OCI-LY7 (cell line): ENCODE data around the gene CYP2C18. TPM values are rescaled to one million over a fixed set of nuclear protein-coding genes. Genes with fewer than 3 reads are reported as not detected.
"Not testable (repeated sequence)": the region's sequence is repeated elsewhere in the genome, so short reads cannot be mapped to it uniquely, and the experiment has no call there.

Experiments used
- BruUV-seq: library from RNA; stranded (reverse); fragments of 400-500 nt; replicated peaks from 2 replicates; lab custom pipeline; 2021; lab: Mats Ljungman, UMichigan
- CTCF ChIA-PET: fragments of 300-600 bp; sonication (Branson Sonifier 250); formaldehyde crosslinking; loops from one replicate; lab custom pipeline; 2022; ENCODE audit warnings: antibody characterized with exemption; ENCODE audit not compliant: unreplicated experiment; lab: Charles Lee
- POLR2A ChIA-PET: fragments of 300-600 bp; sonication (Branson Sonifier 250); formaldehyde crosslinking; loops from one replicate; lab custom pipeline; 2022; ENCODE audit warnings: antibody characterized with exemption; lab: Charles Lee
- DNase-seq: peaks from one replicate; pipeline ENCODE4 v3.0.0-alpha.2; 2015; ENCODE audit warnings: low spot score
- H2AFZ ChIP-seq: fragments of 200-600 bp; sonication (generic), shearing (Covaris generic); 2 replicates; pipeline ENCODE4 v1.6.1; 2014; ENCODE audit warnings: mild to moderate bottlenecking, antibody characterized with exemption, low read length, moderate library complexity
- H3K27ac ChIP-seq: fragments of 200-600 bp; sonication (generic); 2 replicates; pipeline ENCODE4 v1.5.1; 2014; ENCODE audit warnings: mixed run types, low read depth, mild to moderate bottlenecking, moderate library complexity, low read length, inconsistent platforms; ENCODE audit not compliant: poor library complexity, severe bottlenecking
- H3K36me3 ChIP-seq: fragments of 200-600 bp; sonication (generic); 2 replicates; pipeline ENCODE4 v1.6.1; 2014; ENCODE audit warnings: mild to moderate bottlenecking, antibody characterized with exemption, low read length, moderate library complexity, mixed read lengths; ENCODE audit not compliant: insufficient read depth
- H3K4me1 ChIP-seq: fragments of 200-600 bp; sonication (generic); 2 replicates; pipeline ENCODE4 v1.5.1; 2014; ENCODE audit warnings: mild to moderate bottlenecking, low read length; ENCODE audit not compliant: insufficient read depth, poor library complexity, severe bottlenecking
- H3K4me2 ChIP-seq: fragments of 200-600 bp; sonication (generic); 2 replicates; pipeline ENCODE4 v1.6.1; 2014; ENCODE audit warnings: mild to moderate bottlenecking, low read length
- H3K4me3 ChIP-seq: fragments of 200-600 bp; sonication (generic); 2 replicates; pipeline ENCODE4 v1.5.1; 2014; ENCODE audit warnings: mild to moderate bottlenecking, low read depth, low read length; ENCODE audit not compliant: poor library complexity, severe bottlenecking
- H3K79me2 ChIP-seq: fragments of 200-600 bp; sonication (generic); 2 replicates; pipeline ENCODE4 v1.6.1; 2016; ENCODE audit warnings: low read depth, mild to moderate bottlenecking, low read length, moderate library complexity, mixed read lengths; ENCODE audit not compliant: insufficient read depth
- H3K9me2 ChIP-seq: fragments of 200-600 bp; sonication (generic); 2 replicates; pipeline ENCODE4 v1.6.1; 2016; ENCODE audit warnings: mild to moderate bottlenecking, low read length, mixed read lengths; ENCODE audit not compliant: insufficient read depth
- H3K9me3 ChIP-seq: fragments of 200-600 bp; sonication (generic); 2 replicates; pipeline ENCODE4 v1.6.1; 2014; ENCODE audit warnings: mild to moderate bottlenecking, mixed run types, low read length, mixed read lengths
- H4K20me1 ChIP-seq: fragments of 200-600 bp; sonication (generic); 2 replicates; pipeline ENCODE4 v1.6.1; 2014; ENCODE audit warnings: mild to moderate bottlenecking, antibody characterized with exemption, low read length, moderate library complexity, mixed read lengths; ENCODE audit not compliant: insufficient read depth
- EZH2phosphoT487 ChIP-seq: fragments of 200-600 bp; sonication (generic); IDR thresholded peaks from 2 replicates; pipeline ENCODE4 v1.6.1; 2018; ENCODE audit warnings: low read depth, borderline replicate concordance, mild to moderate bottlenecking, mixed run types, antibody characterized with exemption, low read length, moderate library complexity, mixed read lengths
- intact Hi-C: fragments of 100-400 bp; cut with micrococcal nuclease; formaldehyde crosslinking; loops from one replicate; pipeline ENCODE4 v1.10.0; 2022; ENCODE audit not compliant: unreplicated experiment
- total RNA-seq, 2 experiments: library from RNA; depleted of rRNA in 1 of 2; stranded (reverse); fragments of >200 nt in 1 of 2; shearing (Covaris generic) in 1 of 2; gene quantifications; 2 replicates each; pipeline ENCODE4 v1.2.3, GENCODE V29; 2014 to 2022
- TF ChIP-seq, protein P1 (sequence below): fragments of 200-600 bp; sonication (generic); conservative IDR thresholded peaks from 2 replicates; pipeline ENCODE4 v1.5.1; 2014; ENCODE audit warnings: mild to moderate bottlenecking, antibody characterized with exemption, low read length, moderate library complexity, mixed read lengths

Gene CYP2C18
- total RNA-seq, 2 experiments from 2014 or later: not detected

DNA sequence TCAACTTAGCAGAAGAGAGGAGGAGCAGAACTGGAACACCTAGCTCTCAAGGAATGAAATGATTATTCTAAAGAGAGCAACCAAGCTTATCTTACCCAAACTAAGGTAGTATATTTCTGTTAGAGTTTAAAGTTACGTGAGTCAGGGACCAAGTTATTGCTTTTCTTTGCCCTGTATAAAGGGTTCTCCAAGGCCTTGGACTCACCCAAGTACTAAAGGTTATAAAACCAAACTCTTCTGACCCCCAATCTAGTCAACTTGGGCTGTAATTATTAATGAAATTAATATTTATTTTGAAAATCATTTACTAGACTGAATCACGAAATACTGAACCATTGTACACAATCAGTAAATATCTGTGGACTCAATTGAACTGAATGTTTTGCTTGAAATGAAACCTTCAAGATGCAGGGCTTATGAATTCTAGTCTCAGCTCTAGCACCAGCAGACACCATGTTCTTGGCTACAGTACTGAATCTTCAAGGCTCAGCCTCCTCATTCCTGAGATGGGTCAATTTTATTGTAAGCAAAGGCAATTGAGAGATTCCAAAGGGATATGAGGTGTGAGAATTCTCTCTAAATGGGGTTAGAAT, 77.2 kb downstream of the CYP2C18 start:
- H3K4me1 ChIP-seq: no peaks in the 10 kb centered on the region
- H3K36me3 ChIP-seq: no peaks in the 10 kb centered on the region
- H3K79me2 ChIP-seq: no peaks in the 10 kb centered on the region
- intact Hi-C loops: no loop called here
- no peak overlapping the region for H3K4me3 ChIP-seq
- no peaks in the 10 kb centered on the region; the same call in 1 of the 2 replicates for H3K9me2 ChIP-seq
- no peak overlapping the region for H3K4me2 ChIP-seq
- TF ChIP-seq, protein P1, sequence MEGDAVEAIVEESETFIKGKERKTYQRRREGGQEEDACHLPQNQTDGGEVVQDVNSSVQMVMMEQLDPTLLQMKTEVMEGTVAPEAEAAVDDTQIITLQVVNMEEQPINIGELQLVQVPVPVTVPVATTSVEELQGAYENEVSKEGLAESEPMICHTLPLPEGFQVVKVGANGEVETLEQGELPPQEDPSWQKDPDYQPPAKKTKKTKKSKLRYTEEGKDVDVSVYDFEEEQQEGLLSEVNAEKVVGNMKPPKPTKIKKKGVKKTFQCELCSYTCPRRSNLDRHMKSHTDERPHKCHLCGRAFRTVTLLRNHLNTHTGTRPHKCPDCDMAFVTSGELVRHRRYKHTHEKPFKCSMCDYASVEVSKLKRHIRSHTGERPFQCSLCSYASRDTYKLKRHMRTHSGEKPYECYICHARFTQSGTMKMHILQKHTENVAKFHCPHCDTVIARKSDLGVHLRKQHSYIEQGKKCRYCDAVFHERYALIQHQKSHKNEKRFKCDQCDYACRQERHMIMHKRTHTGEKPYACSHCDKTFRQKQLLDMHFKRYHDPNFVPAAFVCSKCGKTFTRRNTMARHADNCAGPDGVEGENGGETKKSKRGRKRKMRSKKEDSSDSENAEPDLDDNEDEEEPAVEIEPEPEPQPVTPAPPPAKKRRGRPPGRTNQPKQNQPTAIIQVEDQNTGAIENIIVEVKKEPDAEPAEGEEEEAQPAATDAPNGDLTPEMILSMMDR: no peak
- TF ChIP-seq EZH2phosphoT487: no peak
- ChIA-PET POLR2A (interaction anchor here (0.5 kb wide), 1 partner anchor 38 kb away, joined by 3 read pairs; no protein-coding TSS in a partner anchor), CTCF (no interaction called here)
- no peak for DNase-seq
- H2AFZ ChIP-seq: no peak overlapping the region
- no peak overlapping the region for H3K27ac ChIP-seq
- no peaks in the 10 kb centered on the region for H4K20me1 ChIP-seq
- no TSS peak for BruUV-seq
- no peaks in the 10 kb centered on the region for H3K9me3 ChIP-seq

DNA sequence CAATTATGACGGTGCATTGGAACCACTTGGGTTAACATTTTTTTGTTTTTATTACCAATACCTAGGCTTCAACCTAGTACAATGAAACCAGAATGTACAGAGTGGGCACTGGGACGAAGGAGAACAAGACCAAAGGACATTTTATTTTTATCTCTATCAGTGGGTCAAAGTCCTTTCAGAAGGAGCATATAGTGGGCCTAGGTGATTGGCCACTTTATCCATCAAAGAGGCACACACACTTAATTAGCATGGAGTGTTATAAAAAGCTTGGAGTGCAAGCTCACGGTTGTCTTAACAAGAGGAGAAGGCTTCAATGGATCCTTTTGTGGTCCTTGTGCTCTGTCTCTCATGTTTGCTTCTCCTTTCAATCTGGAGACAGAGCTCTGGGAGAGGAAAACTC, 78.9 kb downstream of the CYP2C18 start, which contains the start of gene CYP2C19:
TSS of gene CYP2C19 (plus strand) at position 289 of the 400 bp plus-strand sequence. CDS start at position 314, 25 bp downstream.
- no peaks in the 10 kb centered on the region for H4K20me1 ChIP-seq
- no peak within 1 kb of the TSS for H2AFZ ChIP-seq
- intact Hi-C loops: no loop called here
- CTCF ChIA-PET: no interaction called here
- H3K4me2 ChIP-seq: no peak within 1 kb of the TSS
- H3K4me1 ChIP-seq: no peaks in the 10 kb centered on the region
- H3K36me3 ChIP-seq: no peaks in the 10 kb centered on the region
- POLR2A ChIA-PET: no interaction called here
- BruUV-seq: no TSS peak
- H3K79me2 ChIP-seq: no peaks in the 10 kb centered on the region
- H3K4me3 ChIP-seq: no peak within 1 kb of the TSS
- DNase-seq: no peak
- H3K9me2 ChIP-seq: no peaks in the 10 kb centered on the region; the same call in 1 of the 2 replicates
- no peaks in the 10 kb centered on the region for H3K9me3 ChIP-seq
- no peak within 1 kb of the TSS for H3K27ac ChIP-seq
- TF ChIP-seq EZH2phosphoT487: no peak
- TF ChIP-seq, protein P1: no peak

DNA sequence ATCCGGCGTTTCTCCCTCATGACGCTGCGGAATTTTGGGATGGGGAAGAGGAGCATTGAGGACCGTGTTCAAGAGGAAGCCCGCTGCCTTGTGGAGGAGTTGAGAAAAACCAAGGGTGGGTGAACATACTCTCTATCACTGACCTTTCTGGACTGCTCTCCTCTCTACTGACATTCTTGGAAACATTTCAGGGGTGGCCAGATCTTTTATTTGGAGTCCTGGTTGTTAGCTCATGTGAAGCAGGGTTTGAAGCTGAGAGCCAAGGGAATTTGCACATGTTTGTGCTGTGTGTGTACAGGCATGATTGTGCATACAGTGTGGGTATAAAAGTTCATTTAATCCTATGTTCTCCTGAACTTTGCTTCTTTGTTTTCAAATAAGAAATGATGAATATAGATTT, 91.9 kb downstream of the CYP2C18 start:
- H3K4me3 ChIP-seq, H3K4me2 ChIP-seq, H3K79me2 ChIP-seq, POLR2A ChIA-PET, H3K27ac ChIP-seq, H3K9me2 ChIP-seq, intact Hi-C loops, H3K4me1 ChIP-seq, H3K36me3 ChIP-seq, DNase-seq, H4K20me1 ChIP-seq, H3K9me3 ChIP-seq, BruUV-seq, CTCF ChIA-PET, H2AFZ ChIP-seq: not testable (repeated sequence)
